OCI-M1 (cell line): ENCODE results near the gene PERM1.

Experiments used
- DNase-seq: peaks from one replicate; lab custom pipeline; 2025; lab: John Stamatoyannopoulos, UW

The PERM1 gene

DNA sequence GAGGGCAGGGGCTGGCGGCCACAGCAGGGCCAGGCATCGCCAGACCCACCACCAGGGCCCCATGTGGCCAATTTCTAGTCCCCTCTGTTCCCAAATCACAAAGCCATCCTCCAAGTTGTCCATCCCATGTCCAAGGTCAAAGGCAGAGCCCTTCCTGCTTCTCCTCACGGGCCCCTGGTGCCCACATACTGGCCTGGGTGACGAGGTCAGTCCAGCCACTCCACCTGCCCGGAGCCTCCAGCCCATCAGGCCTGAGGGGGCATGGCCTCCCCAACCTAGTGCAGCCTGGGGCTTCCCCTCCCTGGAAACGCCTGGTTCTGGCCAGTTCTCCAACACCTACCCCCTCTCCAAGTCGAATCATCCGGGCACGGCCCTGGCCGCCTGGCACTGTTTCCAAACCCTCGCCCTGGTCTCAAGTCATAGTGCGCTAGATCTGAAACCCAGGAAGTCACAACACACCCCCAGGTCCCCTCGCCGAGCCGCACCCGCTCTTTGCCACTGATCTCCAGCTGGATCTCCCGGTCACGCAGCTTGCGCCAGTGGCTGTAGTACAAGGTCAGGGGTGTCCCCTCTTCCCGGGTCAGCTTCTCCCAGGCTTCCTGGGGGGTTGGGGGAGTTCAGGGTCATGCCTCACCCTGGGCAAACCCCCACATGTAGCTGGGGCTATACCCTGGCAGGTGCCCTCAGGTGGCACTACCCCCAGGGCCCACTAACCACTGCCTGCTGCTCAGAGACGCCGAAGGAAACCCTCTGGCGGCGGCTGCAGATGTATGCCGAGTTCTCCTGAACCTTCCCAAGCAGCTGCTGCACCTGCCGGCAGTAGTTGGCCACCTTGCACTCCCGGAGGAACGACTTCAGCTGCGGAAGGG is 36.0 kb downstream of the PERM1 start:
- DNase-seq, result no peak

DNA sequence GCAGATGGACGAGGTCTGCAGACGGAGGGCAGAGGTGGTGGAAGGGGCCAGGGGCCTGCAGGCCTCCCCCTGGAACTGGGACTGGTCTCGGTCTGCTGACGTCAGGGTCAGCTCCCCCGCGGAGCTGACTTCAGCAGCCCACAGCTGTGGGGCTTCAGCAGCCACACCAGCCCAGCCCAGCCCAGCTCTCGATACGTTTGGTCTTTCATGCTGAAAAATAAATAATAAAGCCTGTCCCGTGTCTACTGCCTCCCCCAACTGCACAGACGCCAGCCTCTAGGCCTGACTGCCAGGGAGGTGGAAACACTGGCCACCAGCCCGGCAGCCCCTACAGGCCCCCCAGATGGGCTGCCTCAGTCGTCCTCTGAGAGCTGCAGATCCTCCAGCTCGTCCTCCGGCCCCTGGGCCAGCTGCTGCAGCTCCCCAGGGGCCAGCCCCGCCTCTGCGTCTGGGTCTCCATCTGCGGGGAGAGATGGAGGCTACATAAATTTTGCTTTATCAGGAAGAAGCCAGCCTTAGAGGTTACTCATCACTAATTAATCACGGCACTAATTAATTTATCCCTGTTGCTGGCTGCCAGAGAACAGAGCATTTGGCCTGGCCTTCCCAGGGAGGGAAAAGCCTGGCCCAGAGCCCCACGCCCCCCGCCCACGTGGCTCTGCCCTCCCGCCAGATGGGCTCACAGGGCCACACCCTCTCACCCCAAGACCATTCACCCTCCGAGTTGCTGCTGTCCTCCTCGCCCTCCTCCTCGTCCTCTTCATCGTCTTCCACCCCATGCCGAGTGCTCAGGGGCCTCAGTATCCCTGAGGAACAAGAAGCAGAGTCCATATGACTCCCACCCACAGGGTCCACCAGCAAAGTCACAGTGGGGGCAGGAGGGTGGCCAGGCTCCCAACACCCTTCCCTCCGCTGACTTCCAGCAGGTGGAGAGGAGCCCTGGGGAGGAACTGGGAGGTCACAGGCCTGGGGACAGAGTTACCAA is 37.3 kb downstream of the PERM1 start:
- DNase-seq, result no peak

DNA sequence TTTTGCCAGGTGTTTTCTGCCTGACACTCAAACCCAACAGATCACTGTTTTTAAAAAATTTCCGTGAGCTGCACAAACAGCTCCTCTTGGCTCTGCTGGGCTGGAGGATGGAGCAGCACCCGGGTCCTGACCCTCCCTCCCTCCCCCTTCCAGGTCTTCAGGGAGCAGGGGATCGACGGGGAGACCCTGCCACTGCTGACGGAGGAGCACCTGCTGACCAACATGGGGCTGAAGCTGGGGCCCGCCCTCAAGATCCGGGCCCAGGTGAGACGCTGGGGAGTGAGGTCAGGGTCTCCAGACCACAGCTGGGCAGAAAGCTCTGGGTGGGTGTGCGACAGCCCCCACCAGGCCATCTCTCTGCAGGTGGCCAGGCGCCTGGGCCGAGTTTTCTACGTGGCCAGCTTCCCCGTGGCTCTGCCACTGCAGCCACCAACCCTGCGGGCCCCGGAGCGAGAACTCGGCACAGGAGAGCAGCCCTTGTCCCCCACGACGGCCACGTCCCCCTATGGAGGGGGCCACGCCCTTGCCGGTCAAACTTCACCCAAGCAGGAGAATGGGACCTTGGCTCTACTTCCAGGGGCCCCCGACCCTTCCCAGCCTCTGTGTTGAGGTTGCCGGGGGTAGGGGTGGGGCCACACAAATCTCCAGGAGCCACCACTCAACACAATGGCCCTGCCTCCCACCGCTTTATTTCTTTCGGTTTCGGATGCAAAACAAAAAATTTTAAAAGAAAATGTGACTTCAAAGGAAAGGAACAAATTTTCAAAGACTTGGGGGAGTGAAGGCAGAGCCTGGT is 38.1 kb downstream of the PERM1 start:
- no peak for DNase-seq

DNA sequence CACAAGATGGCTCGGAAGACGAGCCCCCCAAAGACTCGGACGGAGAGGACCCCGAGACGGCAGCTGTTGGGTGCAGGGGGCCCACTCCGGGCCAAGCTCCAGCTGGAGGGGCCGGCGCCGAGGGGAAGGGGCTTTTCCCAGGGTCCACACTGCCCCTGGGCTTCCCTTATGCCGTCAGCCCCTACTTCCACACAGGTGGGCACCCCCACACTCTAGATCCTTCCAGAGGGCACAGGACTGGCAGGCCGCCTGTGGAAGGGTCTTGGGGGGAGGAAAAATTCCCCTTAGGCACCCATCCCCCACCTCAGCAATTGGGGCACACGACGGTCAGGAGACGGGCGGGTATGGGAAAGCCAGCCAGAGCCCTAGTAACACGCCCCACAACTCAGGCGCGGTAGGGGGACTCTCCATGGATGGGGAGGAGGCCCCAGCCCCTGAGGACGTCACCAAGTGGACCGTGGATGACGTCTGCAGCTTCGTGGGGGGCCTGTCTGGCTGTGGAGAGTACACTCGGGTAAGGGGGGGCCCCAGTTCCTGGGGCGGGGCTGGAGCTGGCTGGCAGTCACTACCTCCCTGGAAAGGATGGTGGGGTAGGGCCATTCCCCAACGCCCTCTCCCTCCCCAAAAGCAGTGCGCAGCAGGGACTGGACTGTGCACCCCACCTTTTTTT is 38.9 kb downstream of the PERM1 start:
- no peak for DNase-seq

DNA sequence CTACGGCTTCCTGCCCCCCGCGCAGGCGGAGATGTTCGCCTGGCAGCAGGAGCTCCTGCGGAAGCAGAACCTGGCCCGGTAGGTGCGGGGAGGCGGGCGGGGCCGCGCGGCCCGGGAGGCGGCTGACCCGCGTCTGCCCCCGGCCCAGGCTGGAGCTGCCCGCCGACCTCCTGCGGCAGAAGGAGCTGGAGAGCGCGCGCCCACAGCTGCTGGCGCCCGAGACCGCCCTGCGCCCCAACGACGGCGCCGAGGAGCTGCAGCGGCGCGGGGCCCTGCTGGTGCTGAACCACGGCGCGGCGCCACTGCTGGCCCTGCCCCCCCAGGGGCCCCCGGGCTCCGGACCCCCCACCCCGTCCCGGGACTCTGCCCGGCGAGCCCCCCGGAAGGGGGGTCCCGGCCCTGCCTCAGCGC is 39.5 kb downstream of the PERM1 start:
- DNase-seq, result no peak

DNA sequence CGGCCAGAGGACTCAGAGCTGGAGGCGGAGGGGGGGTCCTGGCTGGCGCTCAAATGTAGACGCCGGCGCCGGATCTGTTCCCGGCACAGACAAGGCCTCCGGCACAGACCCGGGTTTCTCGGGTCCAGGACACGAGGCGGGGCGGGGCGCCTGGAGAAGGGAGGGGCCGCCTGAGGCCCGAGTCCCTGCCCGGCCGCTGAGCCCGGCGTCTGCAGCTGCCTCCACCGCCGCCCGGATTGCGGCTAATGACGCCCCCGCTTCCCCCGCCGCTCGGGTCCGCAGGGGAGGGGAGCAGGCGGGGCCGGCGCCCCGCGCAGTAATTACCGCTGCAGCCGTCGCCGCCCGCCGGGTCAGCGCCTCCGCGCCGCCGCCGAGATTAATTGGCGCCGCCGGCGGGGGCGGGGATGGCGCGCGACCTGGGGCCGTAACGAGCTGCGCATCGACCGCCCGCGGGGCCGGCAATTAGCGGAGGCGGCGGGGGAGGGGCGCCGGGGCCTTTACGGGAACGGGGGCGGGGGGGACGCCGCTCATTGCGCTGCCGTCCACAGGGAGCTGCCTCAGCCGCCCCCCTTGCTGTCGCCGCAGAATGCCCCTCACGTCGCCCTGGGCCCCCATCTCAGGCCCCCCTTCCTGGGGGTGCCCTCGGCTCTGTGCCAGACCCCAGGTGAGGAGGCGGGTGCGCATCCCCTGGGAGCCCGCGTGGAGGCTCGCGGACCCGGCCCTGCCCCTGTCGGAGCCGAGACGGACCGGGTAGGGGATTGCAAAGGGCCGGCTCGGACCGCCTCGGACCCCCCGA is 40.1 kb downstream of the PERM1 start:
- peak; percentile 83 for DNase-seq

DNA sequence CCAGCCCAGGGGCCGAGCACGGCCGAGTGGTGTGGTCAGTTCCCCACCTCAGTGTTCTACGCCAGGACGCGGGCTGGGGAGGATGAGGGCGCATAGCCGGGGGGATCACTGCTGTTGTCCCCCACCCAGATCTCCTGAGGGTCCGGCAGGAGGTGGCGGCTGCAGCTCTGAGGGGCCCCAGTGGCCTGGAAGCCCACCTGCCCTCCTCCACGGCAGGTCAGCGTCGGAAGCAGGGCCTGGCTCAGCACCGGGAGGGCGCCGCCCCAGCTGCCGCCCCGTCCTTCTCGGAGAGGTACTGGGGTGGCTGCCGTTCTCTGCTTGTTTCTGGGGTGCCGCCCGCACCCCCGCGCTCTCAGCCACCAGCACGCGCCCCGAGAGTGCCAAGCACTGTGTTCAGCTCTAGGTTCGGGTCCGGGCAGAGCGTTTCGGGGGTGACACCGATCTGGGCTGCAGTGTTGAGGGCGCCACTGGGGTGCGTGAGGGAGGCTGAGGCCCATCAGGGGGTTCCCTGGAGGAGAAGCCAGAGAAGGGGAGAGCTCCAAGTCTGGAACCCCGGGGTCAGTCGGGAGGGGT is 40.8 kb downstream of the PERM1 start:
- DNase-seq, result no peak

DNA sequence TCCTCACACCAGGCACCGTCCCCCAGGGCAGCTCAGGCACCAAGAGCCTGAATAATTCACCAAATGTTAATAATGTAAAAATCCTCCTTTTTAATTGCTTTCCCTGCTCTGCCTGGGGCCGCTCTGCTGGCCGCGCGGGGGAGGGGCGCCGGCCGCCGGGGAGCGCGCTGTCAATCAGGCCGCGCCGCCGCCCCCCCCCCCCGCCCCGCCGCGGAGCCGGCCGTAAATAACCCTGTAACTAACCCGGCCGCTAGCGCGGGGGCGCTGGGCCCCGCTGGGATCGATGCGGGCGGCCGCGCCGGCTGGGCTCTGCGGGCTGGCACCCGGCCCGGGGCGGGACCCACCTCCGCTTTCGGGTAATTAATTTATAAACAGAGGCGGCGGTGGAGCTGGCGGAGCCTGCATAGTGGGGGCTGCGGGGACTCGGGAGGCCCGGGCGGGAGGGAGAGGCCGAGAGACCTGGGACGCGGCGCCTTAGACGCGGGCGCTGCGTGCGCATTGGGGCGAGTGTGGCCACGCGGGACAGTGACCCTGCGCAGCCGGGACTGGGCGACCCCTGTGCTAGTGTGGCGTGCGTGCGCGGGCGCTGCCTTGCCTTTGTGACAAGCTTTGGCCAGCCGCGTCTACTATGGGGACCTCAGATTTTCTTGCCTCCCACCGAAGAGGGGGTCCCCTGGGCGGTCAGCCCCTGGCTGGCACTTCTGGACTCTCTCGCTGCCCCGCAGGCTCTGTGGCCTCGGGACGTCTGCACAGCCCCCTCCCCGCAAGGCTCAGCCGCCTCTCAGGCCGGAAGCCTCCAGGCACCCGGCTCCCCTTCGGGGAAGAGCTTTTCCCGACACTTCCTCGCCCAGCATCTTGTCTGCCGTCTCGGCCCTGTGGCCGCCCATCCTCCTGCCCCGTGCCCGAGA is 41.5 kb downstream of the PERM1 start:
- peak; percentile 88 for DNase-seq

DNA sequence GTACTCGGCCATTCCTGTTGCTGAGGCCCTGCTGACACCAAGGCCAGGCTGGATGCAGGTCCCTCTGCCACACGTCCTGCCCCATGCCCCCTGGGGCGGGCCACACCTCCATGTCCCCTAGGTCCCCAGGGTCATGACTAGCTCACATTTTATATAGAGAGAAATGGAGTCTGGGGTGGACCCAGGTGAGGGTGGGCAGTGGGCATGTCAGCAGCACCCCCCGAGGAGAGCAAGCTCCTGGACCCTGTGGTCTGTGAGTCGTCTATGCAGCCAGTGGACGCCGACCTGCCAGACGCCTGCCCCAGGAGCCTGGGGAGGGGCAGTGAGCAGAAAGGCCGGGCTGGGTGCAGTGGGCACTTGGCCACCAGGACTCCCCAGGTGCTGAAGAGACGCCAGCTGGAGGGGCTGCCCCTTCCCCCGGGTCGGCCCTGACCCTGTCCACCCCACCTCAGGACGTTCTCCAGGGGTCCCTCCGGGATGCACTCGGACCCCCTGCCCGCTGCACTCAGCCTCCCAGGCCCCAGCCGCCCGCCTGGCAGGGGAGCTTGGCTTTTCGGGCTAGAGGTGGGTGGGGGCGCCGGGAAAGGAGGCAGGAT is 42.3 kb downstream of the PERM1 start:
- DNase-seq, result no peak

DNA sequence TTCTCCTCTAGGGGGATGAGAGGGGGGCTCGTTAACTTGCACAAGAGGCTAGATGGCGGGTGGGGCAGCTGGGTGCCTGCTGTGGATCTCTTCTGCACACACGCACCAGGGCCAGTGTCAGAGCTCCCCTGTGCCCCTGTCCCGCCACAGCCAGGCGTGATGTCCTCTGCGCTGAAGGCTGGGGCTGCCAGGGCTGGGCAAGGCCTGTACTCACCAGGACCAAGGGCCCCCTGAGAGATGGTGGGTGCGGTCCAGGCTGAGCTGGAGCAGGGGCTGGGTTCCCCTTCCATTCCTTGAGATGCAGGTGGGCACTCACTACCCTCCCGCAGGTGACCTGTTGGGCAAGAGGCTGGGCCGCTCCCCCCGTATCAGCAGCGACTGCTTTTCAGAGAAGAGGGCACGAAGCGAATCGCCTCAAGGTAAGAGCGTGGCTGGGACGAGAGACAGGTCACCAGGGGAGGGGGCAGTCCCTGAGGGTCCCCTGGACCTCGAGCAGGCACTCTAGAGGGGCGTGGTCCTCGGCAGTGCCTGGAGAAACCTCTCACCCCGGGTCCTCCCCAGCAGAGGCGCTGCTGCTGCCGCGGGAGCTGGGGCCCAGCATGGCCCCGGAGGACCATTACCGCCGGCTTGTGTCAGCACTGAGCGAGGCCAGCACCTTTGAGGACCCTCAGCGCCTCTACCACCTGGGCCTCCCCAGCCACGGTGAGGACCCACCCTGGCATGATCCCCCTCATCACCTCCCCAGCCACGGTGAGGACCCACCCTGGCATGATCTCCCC is 43.0 kb downstream of the PERM1 start:
- peak; percentile 37 for DNase-seq

DNA sequence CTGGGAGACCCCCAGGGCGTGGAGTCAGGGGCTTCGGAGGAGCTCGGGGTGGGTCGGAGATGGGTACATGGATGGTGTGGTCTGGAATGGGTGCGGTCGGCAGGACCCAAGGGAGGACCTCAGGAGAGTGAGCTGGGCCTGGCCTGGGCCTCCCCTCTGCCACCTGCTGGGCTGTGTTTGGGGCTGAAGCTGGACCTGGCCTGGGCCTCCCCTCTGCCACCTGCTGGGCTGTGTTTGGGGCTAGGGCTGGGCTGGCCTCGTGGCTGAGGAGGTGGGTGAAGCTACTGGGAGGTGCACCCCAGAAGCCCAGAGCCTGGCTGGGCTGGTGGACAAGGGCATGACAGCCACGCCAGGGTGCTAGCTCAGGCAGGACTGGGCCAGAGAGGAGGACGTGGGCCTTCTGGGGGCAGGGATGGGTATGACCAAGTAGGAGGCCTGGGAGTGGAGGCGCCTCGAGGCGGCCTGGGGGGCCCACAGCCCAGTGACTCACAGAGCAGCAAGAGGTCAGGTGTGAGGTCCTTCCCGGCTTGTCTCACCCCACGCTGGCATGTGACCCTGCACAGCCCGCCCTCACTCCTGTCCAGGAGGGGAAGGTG is 43.7 kb downstream of the PERM1 start:
- DNase-seq, result peak; percentile 74

DNA sequence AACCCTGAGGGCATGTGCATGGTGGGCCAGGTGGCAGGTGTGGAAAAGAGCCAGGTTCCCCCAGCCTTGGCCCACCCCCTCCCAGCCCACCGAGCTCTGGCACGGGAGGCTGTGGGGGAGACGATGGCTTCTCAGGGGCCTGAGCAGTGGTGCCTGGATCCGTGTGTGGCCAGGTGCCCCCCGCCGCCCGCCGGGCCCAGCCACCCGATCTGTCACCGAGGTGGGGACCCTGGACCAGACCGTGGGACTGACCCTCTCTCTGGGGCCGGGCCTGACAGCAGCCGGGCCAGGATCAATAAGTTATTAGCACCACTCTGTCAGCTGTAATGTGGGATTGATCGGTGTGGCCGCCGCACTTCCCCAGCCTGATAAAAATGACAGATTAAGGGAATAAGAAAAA is 44.4 kb downstream of the PERM1 start:
- no peak for DNase-seq

DNA sequence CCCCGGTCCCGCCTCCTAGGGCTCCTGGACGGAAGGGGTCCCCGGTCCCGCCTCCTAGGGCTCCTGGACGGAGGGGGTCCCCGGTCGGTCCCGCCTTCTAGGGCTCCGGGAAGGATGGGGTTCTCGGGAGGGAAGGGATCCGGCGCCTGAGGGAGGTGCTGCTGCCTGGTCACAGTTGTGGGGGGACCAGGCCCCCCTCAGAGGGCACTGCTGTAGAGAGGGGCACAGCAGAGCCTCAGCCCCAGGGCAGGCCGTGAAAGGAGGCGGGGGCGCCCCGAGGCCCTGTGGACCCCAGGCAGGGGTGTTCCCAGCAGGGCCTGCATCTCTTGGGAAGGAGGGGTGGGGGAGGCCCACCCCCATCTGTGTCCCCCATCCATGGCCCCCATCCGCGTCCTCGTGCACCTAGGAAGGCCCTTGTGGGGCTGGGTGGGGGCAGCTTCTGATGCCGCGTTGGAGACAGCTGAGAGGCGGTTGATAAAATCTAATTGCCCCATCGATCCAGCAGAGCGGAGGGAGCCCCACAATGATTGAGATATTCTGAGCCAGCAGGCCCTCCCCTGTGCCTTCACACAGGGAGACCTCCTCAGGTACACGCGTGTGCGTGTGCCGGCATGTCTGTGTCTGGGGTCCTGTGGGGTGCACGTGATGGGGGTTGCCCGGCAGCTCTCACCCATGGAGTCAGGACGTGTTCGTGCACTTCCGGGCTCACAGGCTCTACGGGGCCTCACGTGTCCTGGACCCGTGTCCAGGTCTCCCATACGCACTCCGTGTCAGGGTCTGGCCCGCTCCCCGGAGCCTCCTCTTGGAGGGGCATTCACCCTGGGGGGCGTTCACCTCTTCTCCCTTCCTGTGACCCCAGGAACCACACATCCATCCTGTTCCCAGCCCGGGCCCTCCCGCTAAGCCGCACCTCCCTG is 45.3 kb downstream of the PERM1 start:
- no peak for DNase-seq

DNA sequence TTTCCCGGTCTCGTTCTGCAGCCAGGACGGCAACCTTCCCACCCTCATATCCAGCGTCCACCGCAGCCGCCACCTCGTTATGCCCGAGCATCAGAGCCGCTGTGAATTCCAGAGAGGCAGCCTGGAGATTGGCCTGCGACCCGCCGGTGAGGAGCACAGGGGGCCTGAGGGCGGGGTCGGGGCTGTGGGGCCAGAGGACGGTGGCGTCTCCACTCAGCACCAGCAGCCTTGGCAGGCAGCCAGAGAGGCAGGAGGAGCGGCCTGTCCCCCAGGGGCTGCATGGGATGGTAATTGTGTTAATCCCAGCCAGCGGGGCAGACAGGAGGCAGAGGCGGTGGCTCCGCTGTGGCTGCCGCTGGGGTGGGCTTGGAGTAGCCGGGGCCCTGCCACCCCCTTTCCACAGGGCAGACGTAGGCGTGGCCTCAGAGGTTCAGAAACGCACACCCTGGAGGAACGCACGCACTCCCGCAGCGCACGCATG is 46.1 kb downstream of the PERM1 start:
- peak; percentile 15 for DNase-seq

DNA sequence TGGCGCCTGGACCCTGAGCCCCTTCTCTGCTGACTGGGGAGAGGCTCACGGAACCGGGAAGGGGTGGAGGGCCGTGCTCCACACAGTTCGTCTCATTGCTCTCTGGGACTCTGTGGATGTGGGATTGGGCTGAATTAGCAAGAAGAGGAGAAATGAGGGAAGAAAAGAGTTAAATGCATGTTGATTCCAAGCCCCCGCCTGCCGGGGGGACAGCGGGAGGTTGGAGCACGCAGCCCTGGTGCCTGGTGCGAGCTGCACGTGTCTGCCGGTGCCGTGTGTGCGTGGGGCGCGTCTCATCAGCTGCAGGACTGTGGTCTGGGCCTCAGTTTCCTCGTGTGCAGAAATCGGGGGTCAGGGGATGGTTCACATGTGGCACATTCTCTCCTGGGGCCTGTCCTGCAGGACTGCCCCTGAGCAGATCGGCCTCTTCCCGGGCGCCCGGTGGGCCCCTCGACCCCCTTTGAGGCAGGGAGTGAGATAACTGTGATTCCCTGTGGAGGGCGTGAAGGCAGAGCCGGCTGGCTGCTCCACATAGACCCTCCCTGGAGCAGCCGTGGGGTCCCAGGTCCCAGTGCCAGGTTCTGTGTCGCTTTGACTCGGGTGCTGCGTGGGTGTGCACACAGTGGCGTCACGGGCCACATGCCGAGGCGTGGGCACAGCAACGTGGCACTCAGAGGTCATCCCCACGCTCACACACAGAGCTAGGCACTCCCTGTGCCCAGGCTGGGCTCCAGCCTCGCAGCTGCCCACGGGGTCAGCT is 46.7 kb downstream of the PERM1 start:
- no peak for DNase-seq

DNA sequence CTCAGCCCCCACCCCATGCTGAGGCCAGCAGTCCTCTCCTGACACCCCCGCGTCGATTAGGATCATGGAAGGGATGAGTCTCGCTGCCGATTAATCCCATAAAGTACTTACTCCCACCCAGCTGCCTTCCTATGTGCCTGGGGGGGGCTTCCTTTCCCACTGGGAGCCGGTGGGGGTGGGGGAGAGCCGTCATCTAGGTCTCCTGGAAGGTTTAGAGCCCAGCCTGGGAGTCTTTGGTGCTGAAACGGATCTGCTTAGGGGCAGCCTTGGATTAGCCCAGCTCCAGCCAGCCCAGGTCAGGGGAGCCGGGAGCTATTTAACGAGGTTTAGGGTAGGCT is 48.3 kb downstream of the PERM1 start:
- no peak for DNase-seq
